GM12878 (cell line): ENCODE results near the gene HTD2. TPM values are rescaled to one million over a fixed set of nuclear protein-coding genes. Genes with fewer than 3 reads are reported as not detected.
A peak's percentile ranks its signal among the peaks of the same experiment; 100 is the strongest.

Experiments used
- ATAC-seq: fragments of 200-7000 bp; cut with Tn5 transposase; 3 replicates; pipeline ENCODE4 v1.9.1; 2020; ENCODE audit warnings: mild to moderate bottlenecking, moderate library complexity
- BruUV-seq: library from RNA; stranded (reverse); fragments of 400-500 nt; replicated peaks from 2 replicates; lab custom pipeline; 2021; lab: Mats Ljungman, UMichigan
- CTCF ChIA-PET: fragments of 300-600 bp; sonication (Branson Sonifier 250); formaldehyde crosslinking; extraction: SDS; loops from one replicate; lab custom pipeline; 2021; ENCODE audit warnings: inconsistent platforms; lab: Yijun Ruan, JAX
- POLR2A ChIA-PET: fragments of 350-600 bp; formaldehyde crosslinking; extraction: SDS; loops from one replicate; lab custom pipeline; 2021; ENCODE audit warnings: inconsistent platforms; lab: Charles Lee
- RAD21 ChIA-PET: fragments of 300-600 bp; sonication (Branson Sonifier 250); formaldehyde crosslinking; loops from one replicate; lab custom pipeline; 2023; ENCODE audit warnings: antibody characterized with exemption; ENCODE audit not compliant: unreplicated experiment; lab: Charles Lee
- SMC1A ChIA-PET: fragments of 300-600 bp; sonication (Branson Sonifier 250); formaldehyde crosslinking; loops from one replicate; lab custom pipeline; 2023; ENCODE audit not compliant: unreplicated experiment, uncharacterized antibody; lab: Charles Lee
- DNase-seq: peaks from one replicate; pipeline ENCODE4 v3.0.0-alpha.2; 2011; ENCODE audit warnings: low read depth, low spot score
- FAIRE-seq: peaks from 3 replicates; lab custom pipeline; 2011; peaks lifted over from hg19 to GRCh38; lab: Jason Lieb, UNC
- H2AFZ ChIP-seq: 2 replicates; pipeline ENCODE4 v1.6.0; 2011; ENCODE audit warnings: low read depth, low read length, control low read depth; ENCODE audit not compliant: control insufficient read depth
- H3K27ac ChIP-seq: 2 replicates; pipeline ENCODE4 v1.5.1; 2011; ENCODE audit warnings: control low read depth; ENCODE audit not compliant: control insufficient read depth, insufficient read depth
- H3K27me3 ChIP-seq, 2 experiments: replicated peaks in 1 of 2; 2 replicates each; pipeline versions ENCODE4 v1.6.0 to v1.6.1; 2011; ENCODE audit warnings: low read length in 1 of 2; ENCODE audit not compliant: control insufficient read depth in 2 of 2, insufficient read depth in 2 of 2
- H3K36me3 ChIP-seq, 2 experiments: 2 replicates each; pipeline ENCODE4 v1.5.1; 2011; ENCODE audit warnings: low read length in 1 of 2; ENCODE audit not compliant: control insufficient read depth in 2 of 2, insufficient read depth in 2 of 2
- H3K4me1 ChIP-seq: 2 replicates; pipeline ENCODE4 v1.6.1; 2011; ENCODE audit warnings: mild to moderate bottlenecking, low read length, moderate library complexity, mixed read lengths; ENCODE audit not compliant: control insufficient read depth, insufficient read depth
- H3K4me2 ChIP-seq: 2 replicates; pipeline ENCODE4 v1.6.0; 2011; ENCODE audit warnings: control low read depth; ENCODE audit not compliant: control insufficient read depth, insufficient read depth
- H3K4me3 ChIP-seq: fragments of 200-600 bp; sonication (generic); 2 replicates; pipeline ENCODE4 v1.5.1; 2016
- H3K79me2 ChIP-seq: 2 replicates; pipeline ENCODE4 v1.6.0; 2011; ENCODE audit warnings: low read length; ENCODE audit not compliant: control insufficient read depth, insufficient read depth
- H3K9ac ChIP-seq: 2 replicates; pipeline ENCODE4 v1.8.0; 2011; ENCODE audit warnings: low read length, control low read depth, mixed read lengths; ENCODE audit not compliant: control insufficient read depth, insufficient read depth
- H3K9me3 ChIP-seq: replicated peaks from 3 replicates; pipeline ENCODE4 v1.5.1; 2011; ENCODE audit warnings: mild to moderate bottlenecking, low read length; ENCODE audit not compliant: control insufficient read depth, insufficient read depth
- H4K20me1 ChIP-seq: 2 replicates; pipeline ENCODE4 v1.6.0; 2011; ENCODE audit not compliant: control insufficient read depth, insufficient read depth
- ATF7 ChIP-seq: fragments of 450-650 bp; IDR thresholded peaks from 2 replicates; pipeline ENCODE4 v1.6.1; 2016; ENCODE audit warnings: low read depth, mild to moderate bottlenecking
- BCL11A ChIP-seq: IDR thresholded peaks from 2 replicates; pipeline ENCODE4 v1.6.1; 2011; ENCODE audit warnings: low read depth, low read length
- BHLHE40 ChIP-seq, 2 experiments: fragments of 450-650 bp in 1 of 2; IDR thresholded peaks; 2 replicates each; pipeline ENCODE4 v1.6.1; 2011 to 2017; ENCODE audit warnings: low read depth in 2 of 2, borderline replicate concordance in 1 of 2, improper control_type of control experiment in 1 of 2, low read length in 1 of 2, mild to moderate bottlenecking in 1 of 2
- BRCA1 ChIP-seq: IDR thresholded peaks from 2 replicates; pipeline ENCODE4 v1.6.1; 2011; ENCODE audit warnings: low read depth, low read length, improper control_type of control experiment
- CEBPB ChIP-seq, 2 experiments: fragments of 150-350 bp in 1 of 2; IDR thresholded peaks; 2 replicates each; pipeline ENCODE4 v1.6.1; 2012 to 2014; ENCODE audit warnings: low read depth in 2 of 2, low read length in 2 of 2, borderline replicate concordance in 1 of 2, inconsistent platforms in 1 of 2
- CREM ChIP-seq: IDR thresholded peaks from 2 replicates; pipeline ENCODE4 v1.6.1; 2014; ENCODE audit warnings: antibody characterized with exemption, low read depth
- MTA3 ChIP-seq: IDR thresholded peaks from 2 replicates; pipeline ENCODE4 v1.6.1; 2012; ENCODE audit warnings: low read length, inconsistent platforms, borderline replicate concordance
- NBN ChIP-seq: fragments of 450-650 bp; IDR thresholded peaks from 2 replicates; pipeline ENCODE4 v1.6.1; 2016
- NFYB ChIP-seq: IDR thresholded peaks from 2 replicates; pipeline ENCODE4 v1.6.1; 2011; ENCODE audit warnings: low read depth, mild to moderate bottlenecking, low read length, improper control_type of control experiment, moderate library complexity; ENCODE audit not compliant: insufficient read depth
- POU2F2 ChIP-seq: IDR thresholded peaks from 3 replicates; pipeline ENCODE4 v1.6.1; 2011; ENCODE audit warnings: low read depth, mild to moderate bottlenecking, low read length, borderline replicate concordance
- RCOR1 ChIP-seq: conservative IDR thresholded peaks from 2 replicates; pipeline ENCODE4 v1.6.1; 2012; ENCODE audit warnings: low read depth, low read length, improper control_type of control experiment
- RELB ChIP-seq: fragments of 450-650 bp; IDR thresholded peaks from 2 replicates; pipeline ENCODE4 v1.6.1; 2017; ENCODE audit warnings: low read depth, mild to moderate bottlenecking, moderate library complexity
- RUNX3 ChIP-seq: IDR thresholded peaks from 2 replicates; pipeline ENCODE4 v1.6.1; 2012; ENCODE audit warnings: low read length, inconsistent platforms
- SPI1 ChIP-seq: IDR thresholded peaks from 2 replicates; pipeline ENCODE4 v1.6.1; 2011; ENCODE audit warnings: low read depth, mild to moderate bottlenecking, low read length, moderate library complexity, borderline replicate concordance; ENCODE audit not compliant: insufficient read depth
- SREBF2 ChIP-seq: IDR thresholded peaks from 2 replicates; pipeline ENCODE4 v1.6.1; 2012; ENCODE audit warnings: mild to moderate bottlenecking, low read length
- TCF12 ChIP-seq: IDR thresholded peaks from 2 replicates; pipeline ENCODE4 v1.6.1; 2011; ENCODE audit warnings: low read depth, mild to moderate bottlenecking, low read length
- WGBS: methylation state at CpG from one replicate; pipeline ENCODE4 v1.1.6; 2016; ENCODE audit warnings: low lambda C conversion rate; ENCODE audit not compliant: insufficient replicate concordance, insufficient coverage; ENCODE audit errors: missing lambda C conversion rate; 5-methylcytosine and 5-hydroxymethylcytosine counted together
- in situ Hi-C: fragments of 300-500 bp; cut with MboI; formaldehyde crosslinking; loops from 9 replicates; pipeline ENCODE4 v1.14.3; 2018; ENCODE audit warnings: mixed read lengths
- intact Hi-C: fragments of 100-400 bp; cut with micrococcal nuclease; formaldehyde crosslinking; loops from one replicate; pipeline ENCODE4 v1.14.2; 2022; ENCODE audit not compliant: unreplicated experiment
- polyA plus RNA-seq, 11 experiments: library from polyadenylated mRNA; depleted of rRNA in 4 of 11; unstranded in 6 of 11; stranded (reverse) in 5 of 11; fragments of >200 nt; fragmentation: Nextera tagmentation in 4 of 11; fragmentation: Illumina TruSeq in 1 of 11; extraction: Ambion mirVana in 4 of 11; extraction: Trizol in 1 of 11; gene quantifications; 1 replicate in 1 of 11; 2 replicates in 10 of 11; pipeline versions ENCODE4 v1.2.1 to v1.2.3, GENCODE V29; 2011 to 2016; ENCODE audit warnings: inconsistent platforms in 2 of 11, missing spikeins in 2 of 11, low read depth in 1 of 11
- total RNA-seq, 4 experiments: library from RNA; depleted of rRNA in 3 of 4; stranded (reverse); fragments of >200 nt in 3 of 4; fragmentation: Illumina TruSeq in 1 of 4; extraction: Trizol in 1 of 4; gene quantifications; 2 replicates each; pipeline versions ENCODE4 v1.2.1 to v1.2.3, GENCODE V29; 2013 to 2021

The HTD2 gene
- total and polyA plus RNA-seq, 10 of the 15 experiments (the other 5 are each of a cell fraction or from before 2014, with no cell fraction given) = 5.9 to 24.7 (median 9.5) TPM

- WGBS = 39% methylated on average over 8 of the region's 8 CpGs
- Histone ChIP-seq H3K36me3 (no peaks in the 10 kb centered on the region), H3K4me3 (peak overlapping the region; percentile 18; the same call in 1 of the 2 replicates), H3K27me3 (no peaks in the 10 kb centered on the region), H2AFZ (no peak overlapping the region), H3K27ac (no peak overlapping the region), H3K79me2 (peaks cover 7% of the 10 kb centered on the region), H3K4me1 (peaks cover 59% of the 10 kb centered on the region), H3K4me2 (peak overlapping the region; percentile 9; the same call in 1 of the 2 replicates), H4K20me1 (no peaks in the 10 kb centered on the region), H3K9me3 (no peaks in the 10 kb centered on the region), H3K9ac (no peak overlapping the region)
- BruUV-seq = no TSS peak
- FAIRE-seq (peak; percentile 38), DNase-seq (no peak), ATAC-seq (peak; percentile 70)
- peak in 1 of 2 experiments; percentile 14; a peak in 1 of 4 replicates for TF ChIP-seq BHLHE40 (IDR thresholded peaks at IDR 0.05; ENCODE audit: borderline replicate concordance in 1 of 2, low read depth in 2 of 2, low read length in 1 of 2)
- TF ChIP-seq MTA3 = 0 out of 2 replicates have a peak, but pooled peaks have one; percentile 12
- no peak for TF ChIP-seq ATF7
- TF ChIP-seq NBN = 0 out of 2 replicates have a peak, but pooled peaks have one; percentile 14
- no peak for TF ChIP-seq BRCA1
- peak; percentile 48; the same call in 1 of the 2 replicates for TF ChIP-seq CREM
- no peak for TF ChIP-seq CEBPB (IDR thresholded peaks at IDR 0.05; ENCODE audit: borderline replicate concordance in 1 of 2, low read depth in 2 of 2, low read length in 2 of 2)
- TF ChIP-seq RCOR1 = no peak
- no peak for TF ChIP-seq SREBF2
- TF ChIP-seq SPI1 = peak; percentile 78; the same call in 1 of the 2 replicates
- TF ChIP-seq RUNX3 = peak; percentile 44
- TF ChIP-seq POU2F2 = peak; percentile 12; the same call in 1 of the 3 replicates
- no peak for TF ChIP-seq NFYB
- peak; percentile 35; the same call in 1 of the 2 replicates for TF ChIP-seq TCF12
- 0 out of 2 replicates have a peak, but pooled peaks have one; percentile 11 for TF ChIP-seq RELB
- TF ChIP-seq BCL11A = peak; percentile 40; the same call in 1 of the 2 replicates
- ChIA-PET SMC1A (interaction anchor here (1.0 to 15.0 kb wide), 9 partner anchors 10 to 280 kb away, joined by 3 to 324 read pairs (median 5); partner anchors contain the start of genes HTD2, PXK and RPP14), CTCF (interaction anchor here (0.7 to 12.5 kb wide), 9 partner anchors 9 to 177 kb away, joined by 3 to 204 read pairs (median 8); partner anchors contain the start of genes HTD2, PXK and RPP14), RAD21 (interaction anchor here (0.7 to 2.9 kb wide), 7 partner anchors 11 to 158 kb away, joined by 3 to 30 read pairs (median 7); partner anchors contain the start of genes HTD2 and RPP14), POLR2A (interaction anchor here (1.8 to 12.7 kb wide), 3 partner anchors 8 to 19 kb away, joined by 9 to 221 read pairs (median 14); partner anchors contain the start of gene PXK)
- in situ Hi-C loops = no loop called here
- intact Hi-C loops = no loop called here
Measured at GRCh38 chr3:58355179-58355578, 48.9 kb downstream of the HTD2 start.
